Femur (tissue), 1 donor: ENCODE results near the gene PPM1F.
A peak's percentile ranks its signal among the peaks of the same experiment; 100 is the strongest.
"Not testable (repeated sequence)": the region's sequence is repeated elsewhere in the genome, so short reads cannot be mapped to it uniquely, and the experiment has no call there.

ENCODE experiments used
- DNase-seq: peaks from one replicate; pipeline ENCODE4 v3.0.0-alpha.2; 2017

The PPM1F gene

GRCh38 chr22:21939935-21940334 lies 12.7 kb downstream of the PPM1F start:
- not testable (repeated sequence) for DNase-seq

GRCh38 chr22:21939461-21939913 lies 13.2 kb downstream of the PPM1F start:
- no peak for DNase-seq

GRCh38 chr22:21938906-21939305 lies 13.7 kb downstream of the PPM1F start:
- DNase-seq: no peak

- peak; percentile 97 for DNase-seq
These were observed 14.4 kb downstream of the PPM1F start for GRCh38 chr22:21938071-21938822.

- DNase-seq: no peak
These were observed 14.9 kb downstream of the PPM1F start for GRCh38 chr22:21937821-21938070.

- DNase-seq: peak; percentile 76
These were observed 15.4 kb downstream of the PPM1F start for GRCh38 chr22:21937041-21937820.

- peak; percentile 47 for DNase-seq
These were observed 16.4 kb downstream of the PPM1F start for GRCh38 chr22:21936151-21936775.

- DNase-seq: no peak
These were observed 18.7 kb downstream of the PPM1F start for GRCh38 chr22:21933910-21934309.

- no peak for DNase-seq
These were observed 19.2 kb downstream of the PPM1F start for GRCh38 chr22:21933413-21933812.

- no peak for DNase-seq
These were observed 20.3 kb downstream of the PPM1F start for GRCh38 chr22:21932347-21932746.

- DNase-seq: no peak
These were observed 21.6 kb downstream of the PPM1F start for GRCh38 chr22:21931056-21931455.

- DNase-seq: no peak
These were observed 23.4 kb downstream of the PPM1F start for GRCh38 chr22:21929253-21929652.

GRCh38 chr22:21928048-21928447 lies 24.6 kb downstream of the PPM1F start:
- DNase-seq: no peak

- DNase-seq: no peak
These were observed 25.3 kb downstream of the PPM1F start for GRCh38 chr22:21927174-21927823.

GRCh38 chr22:21926728-21927127 lies 25.9 kb downstream of the PPM1F start:
- no peak for DNase-seq

GRCh38 chr22:21923163-21923561 lies 29.5 kb downstream of the PPM1F start:
- no peak for DNase-seq

- no peak for DNase-seq
These were observed 30.1 kb downstream of the PPM1F start for GRCh38 chr22:21922370-21923162.

- no peak for DNase-seq
These were observed 30.9 kb downstream of the PPM1F start for GRCh38 chr22:21921729-21922128.

GRCh38 chr22:21921184-21921721 lies 31.4 kb downstream of the PPM1F start:
- no peak for DNase-seq

- no peak for DNase-seq
These were observed 32.1 kb downstream of the PPM1F start for GRCh38 chr22:21920341-21921183.
